ENCODE results near the gene C16orf95.

GRCh38 chr16:87356491-87356853, 39.3 kb upstream of the C16orf95 start:
- TF ChIP-seq ZNF274 (IDR thresholded peaks at IDR 0.05; ENCODE audit: low read depth, low read length) (no peak), YY1 (IDR thresholded peaks at IDR 0.05; ENCODE audit: insufficient read depth, insufficient read length) (no peak)

Measured in NT2/D1 (cell line).